GM18868 (cell line): ENCODE results near the gene TRIM39.
"Not testable (repeated sequence)": the region's sequence is repeated elsewhere in the genome, so short reads cannot be mapped to it uniquely, and the experiment has no call there.

ENCODE experiments used
- ATAC-seq: cut with Tn5 transposase; IDR thresholded peaks from one replicate; pipeline ENCODE4 v1.9.1; 2021; ENCODE audit warnings: mild to moderate bottlenecking, moderate library complexity; ENCODE audit not compliant: unreplicated experiment

TRIM39 gene

GRCh38 chr6:30361661-30362060, 34.9 kb downstream of the TRIM39 start:
- ATAC-seq, result no peak

DNA sequence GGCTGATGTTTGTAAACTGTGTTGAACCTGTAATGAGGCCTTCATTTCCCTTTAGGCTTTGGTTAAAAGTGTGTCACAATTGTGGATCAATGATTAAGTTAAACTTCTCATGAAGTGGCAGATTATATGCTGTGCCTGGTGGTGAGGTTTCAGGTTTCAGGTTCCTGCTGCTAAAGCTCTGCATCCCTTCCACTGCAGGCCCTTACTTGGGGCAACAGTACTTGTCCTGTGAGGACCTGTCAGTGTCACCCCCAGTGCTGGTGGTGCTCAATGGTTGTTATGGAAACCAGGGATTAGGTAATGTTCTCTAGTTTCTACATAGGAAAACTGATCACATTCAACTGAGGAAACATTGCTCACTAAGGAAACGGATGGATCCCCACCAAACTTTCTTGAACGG, 36.7 kb downstream of the TRIM39 start:
- no peak for ATAC-seq

GRCh38 chr6:30364591-30364990, 37.9 kb downstream of the TRIM39 start:
- ATAC-seq, result no peak

- ATAC-seq, result not testable (repeated sequence)
Observed at GRCh38 chr6:30369280-30369679, 42.6 kb downstream of the TRIM39 start.

DNA sequence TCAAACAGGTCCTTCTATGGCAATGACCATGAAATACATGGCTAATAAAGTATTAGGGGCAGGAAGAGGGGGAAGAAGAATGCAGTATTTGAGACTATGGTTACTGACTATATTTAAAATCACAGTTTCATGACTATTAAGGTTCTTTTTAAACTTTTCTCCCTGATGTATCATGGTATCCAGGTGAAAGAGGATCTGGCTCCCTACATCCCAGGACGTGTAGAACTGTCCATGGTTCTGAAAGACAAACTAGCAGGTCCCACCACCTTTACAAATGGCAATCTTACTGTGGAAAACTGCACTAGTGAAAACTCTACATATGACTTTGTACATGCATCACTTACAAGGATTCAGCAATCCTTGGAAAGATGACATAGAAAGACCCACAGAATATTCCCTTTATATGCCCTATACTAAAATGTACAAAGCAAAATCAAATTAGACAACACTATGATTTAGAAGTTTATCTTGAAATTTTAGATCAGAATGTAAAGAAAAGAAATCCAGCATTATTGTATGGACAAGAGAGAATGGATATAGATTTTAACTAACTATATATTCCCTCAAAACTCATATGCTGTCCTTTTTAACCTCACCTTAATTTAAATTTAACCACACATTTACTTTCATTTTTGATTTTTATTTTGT, 51.7 kb downstream of the TRIM39 start:
- no peak for ATAC-seq

DNA sequence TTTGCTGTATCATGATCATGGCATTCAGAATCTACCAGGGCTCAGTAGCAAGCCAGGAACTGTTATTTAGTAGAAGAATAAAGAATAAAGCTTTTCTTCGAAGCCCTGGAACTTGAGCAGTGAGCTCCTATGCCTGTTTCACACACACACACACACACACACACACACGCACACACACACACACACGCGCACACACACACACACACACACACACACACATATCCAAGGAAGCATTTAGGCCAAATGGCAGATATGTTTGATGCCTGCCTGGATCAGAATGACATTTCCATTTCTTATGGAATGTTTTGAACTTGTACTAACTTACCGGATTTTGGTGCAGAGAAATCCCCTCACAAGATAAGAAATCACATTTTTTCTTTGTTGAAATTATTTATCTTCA, 53.7 kb downstream of the TRIM39 start:
- no peak for ATAC-seq

- ATAC-seq, result no peak
Observed at GRCh38 chr6:30386166-30386565, 59.4 kb downstream of the TRIM39 start.

DNA sequence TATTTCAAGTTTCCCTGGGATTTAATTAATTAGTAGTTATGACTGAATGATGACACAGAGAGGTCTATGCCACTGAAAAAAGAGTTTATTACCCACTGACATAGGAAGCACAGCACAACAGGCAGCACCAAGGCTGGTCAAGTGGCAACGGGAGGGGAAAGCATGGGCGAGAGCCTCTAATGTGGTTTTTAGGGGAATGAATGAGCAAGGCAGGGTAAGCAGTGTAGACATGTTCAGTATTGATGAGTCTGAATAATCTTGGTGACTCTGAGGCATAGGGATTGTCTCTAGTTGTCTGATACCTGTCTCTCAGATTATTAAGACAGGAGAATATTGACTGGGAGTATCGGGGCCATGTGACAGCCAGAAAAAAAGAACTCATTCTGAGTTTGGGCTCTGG, 64.5 kb downstream of the TRIM39 start:
- ATAC-seq, result no peak
